Measurements from ENCODE around the gene RSU1. TPM values are rescaled to one million over a fixed set of nuclear protein-coding genes. Genes with fewer than 3 reads are reported as not detected.

RSU1 gene
- total RNA-seq, 2 experiments from 2014 or later: 42.4 to 47.5 TPM

- Mint-ChIP-seq H3K27me3 (no peaks in the 10 kb centered on the region), H3K4me1 (ENCODE audit: low read depth) (no peaks in the 10 kb centered on the region), H3K9me3 (peaks cover 19% of the 10 kb centered on the region), H3K27ac (no peak overlapping the region), H3K4me3 (no peak overlapping the region), H3K36me3 (ENCODE audit: low read depth) (peaks cover 19% of the 10 kb centered on the region)
- POLR2A ChIA-PET: no interaction called here
- ATAC-seq (no peak), DNase-seq (peak; percentile 32)
- intact Hi-C loops (cut with micrococcal nuclease): no loop called here
- no peak for TF ChIP-seq CTCF (IDR thresholded peaks at IDR 0.05)
- CTCF ChIA-PET: no interaction called here
Observed at GRCh38 chr10:16612115-16612980, 204.9 kb downstream of the RSU1 start.

- intact Hi-C loops (cut with micrococcal nuclease): no loop called here
- ChIA-PET CTCF (no interaction called here), POLR2A (no interaction called here)
- no peak for DNase-seq
- Mint-ChIP-seq H3K4me1 (ENCODE audit: low read depth) (no peaks in the 10 kb centered on the region), H3K27ac (no peak overlapping the region), H3K4me3 (no peak overlapping the region), H3K36me3 (ENCODE audit: low read depth) (peaks cover 16% of the 10 kb centered on the region), H3K9me3 (peaks cover 7% of the 10 kb centered on the region), H3K27me3 (no peaks in the 10 kb centered on the region)
- ATAC-seq: no peak
- no peak for TF ChIP-seq CTCF (IDR thresholded peaks at IDR 0.05)
Observed at GRCh38 chr10:16611037-16611436, 206.2 kb downstream of the RSU1 start.

- Mint-ChIP-seq H3K9me3 (no peaks in the 10 kb centered on the region), H3K27ac (no peak overlapping the region), H3K27me3 (no peaks in the 10 kb centered on the region), H3K4me1 (ENCODE audit: low read depth) (no peaks in the 10 kb centered on the region), H3K36me3 (ENCODE audit: low read depth) (peaks cover 9% of the 10 kb centered on the region), H3K4me3 (no peak overlapping the region)
- ChIA-PET CTCF (no interaction called here), POLR2A (no interaction called here)
- no peak for ATAC-seq
- intact Hi-C loops (cut with micrococcal nuclease): no loop called here
- no peak for TF ChIP-seq CTCF (IDR thresholded peaks at IDR 0.05)
- DNase-seq: no peak
Observed at GRCh38 chr10:16609211-16609610, 208.0 kb downstream of the RSU1 start.

- peaks cover 16% of the 10 kb centered on the region for H3K36me3 Mint-ChIP-seq (ENCODE audit: low read depth)
- ATAC-seq (no peak), DNase-seq (no peak)
- ChIA-PET CTCF (no interaction called here), POLR2A (no interaction called here)
- no peaks in the 10 kb centered on the region for H3K27me3 Mint-ChIP-seq
- intact Hi-C loops (cut with micrococcal nuclease): no loop called here
- no peaks in the 10 kb centered on the region for H3K4me1 Mint-ChIP-seq (ENCODE audit: low read depth)
- TF ChIP-seq CTCF (IDR thresholded peaks at IDR 0.05): no peak
- no peaks in the 10 kb centered on the region for H3K9me3 Mint-ChIP-seq
- H3K4me3 Mint-ChIP-seq: no peak overlapping the region
- H3K27ac Mint-ChIP-seq: no peak overlapping the region
Observed at GRCh38 chr10:16606923-16607322, 210.3 kb downstream of the RSU1 start.

GRCh38 chr10:16606421-16606820 is 210.8 kb downstream of the RSU1 start:
- ChIA-PET POLR2A (no interaction called here), CTCF (no interaction called here)
- ATAC-seq: no peak
- Mint-ChIP-seq H3K36me3 (ENCODE audit: low read depth) (peaks cover 16% of the 10 kb centered on the region), H3K27ac (no peak overlapping the region), H3K27me3 (no peaks in the 10 kb centered on the region), H3K4me1 (ENCODE audit: low read depth) (no peaks in the 10 kb centered on the region), H3K9me3 (no peaks in the 10 kb centered on the region), H3K4me3 (no peak overlapping the region)
- intact Hi-C loops (cut with micrococcal nuclease): no loop called here
- no peak for DNase-seq
- no peak for TF ChIP-seq CTCF (IDR thresholded peaks at IDR 0.05)
